Endothelial cell of umbilical vein (primary cell): ENCODE measurements around the gene NTF4. TPM values are rescaled to one million over a fixed set of nuclear protein-coding genes. Genes with fewer than 3 reads are reported as not detected.

ENCODE experiments used
- BruUV-seq: library from RNA; stranded (reverse); fragments of 400-500 nt; replicated peaks from 2 replicates; lab custom pipeline; 2021; lab: Mats Ljungman, UMichigan
- CTCF ChIA-PET: fragments of 300-600, 350-600 bp; sonication (Branson Sonifier 250); formaldehyde crosslinking; loops from one replicate; lab custom pipeline; 2021; ENCODE audit warnings: antibody characterized with exemption, inconsistent platforms; lab: Charles Lee
- POLR2A ChIA-PET: fragments of 300-600, 350-600 bp; sonication (Branson Sonifier 250); formaldehyde crosslinking; loops from one replicate; lab custom pipeline; 2021; ENCODE audit warnings: antibody characterized with exemption, inconsistent platforms; lab: Charles Lee
- DNase-seq: peaks from one replicate; pipeline ENCODE4 v3.0.0-alpha.2; 2011; ENCODE audit warnings: low read depth, low spot score
- FAIRE-seq: peaks from 2 replicates; lab custom pipeline; 2011; peaks lifted over from hg19 to GRCh38; lab: Jason Lieb, UNC
- H2AFZ ChIP-seq: 2 replicates; pipeline ENCODE4 v1.6.0; 2012; ENCODE audit warnings: low read depth, low read length, control low read depth, inconsistent platforms
- H3K27ac ChIP-seq: 2 replicates; pipeline ENCODE4 v1.5.1; 2011; ENCODE audit warnings: low read depth, mild to moderate bottlenecking, control low read depth, low read length, moderate library complexity; ENCODE audit not compliant: insufficient read depth
- H3K27me3 ChIP-seq, 2 experiments: 2 replicates each; pipeline versions ENCODE4 v1.6.0 to v1.6.1; 2011; ENCODE audit warnings: low read length in 2 of 2, mixed read lengths in 1 of 2; ENCODE audit not compliant: control insufficient read depth in 2 of 2, insufficient read depth in 2 of 2
- H3K36me3 ChIP-seq, 2 experiments: 2 replicates in 1 of 2; 3 replicates in 1 of 2; pipeline ENCODE4 v1.5.1; 2011; ENCODE audit warnings: low read length in 2 of 2, mild to moderate bottlenecking in 1 of 2, moderate library complexity in 1 of 2; ENCODE audit not compliant: control insufficient read depth in 2 of 2, insufficient read depth in 2 of 2; ENCODE audit errors: extremely low read depth in 1 of 2
- H3K4me1 ChIP-seq: 3 replicates; pipeline ENCODE4 v1.5.1; 2011; ENCODE audit warnings: mild to moderate bottlenecking, low read length; ENCODE audit not compliant: control insufficient read depth, insufficient read depth; ENCODE audit errors: extremely low read depth
- H3K4me2 ChIP-seq: 2 replicates; pipeline ENCODE4 v1.6.1; 2011; ENCODE audit warnings: low read length, control low read depth, mixed read lengths; ENCODE audit not compliant: insufficient read depth
- H3K4me3 ChIP-seq, 3 experiments: fragments of 200-600 bp in 1 of 3; sonication (generic), shearing (Covaris generic) in 1 of 3; replicated peaks in 1 of 3; 2 replicates each; pipeline ENCODE4 v1.5.1; 2011 to 2016; ENCODE audit warnings: control low read depth in 3 of 3, low read length in 3 of 3, mild to moderate bottlenecking in 2 of 3, inconsistent platforms in 1 of 3, low read depth in 1 of 3, moderate library complexity in 1 of 3; ENCODE audit not compliant: insufficient read depth in 1 of 3
- H3K79me2 ChIP-seq: 2 replicates; pipeline ENCODE4 v1.6.0; 2012; ENCODE audit warnings: low read length, inconsistent platforms; ENCODE audit not compliant: control insufficient read depth, insufficient read depth
- H3K9ac ChIP-seq: replicated peaks from 2 replicates; pipeline ENCODE3; 2011; ENCODE audit warnings: low read length, control low read depth; ENCODE audit not compliant: insufficient read depth; ENCODE audit errors: extremely low read depth
- H3K9me1 ChIP-seq: replicated peaks from 3 replicates; pipeline ENCODE4 v1.6.0; 2011; ENCODE audit warnings: mild to moderate bottlenecking, low read length; ENCODE audit not compliant: control insufficient read depth, insufficient read depth; ENCODE audit errors: extremely low read depth
- H3K9me3 ChIP-seq: replicated peaks from 2 replicates; pipeline ENCODE4 v1.5.1; 2012; ENCODE audit warnings: low read length, inconsistent platforms; ENCODE audit not compliant: control insufficient read depth, insufficient read depth
- H4K20me1 ChIP-seq: replicated peaks from 2 replicates; pipeline ENCODE3; 2011; ENCODE audit warnings: mild to moderate bottlenecking, low read length; ENCODE audit not compliant: control insufficient read depth, insufficient read depth; ENCODE audit errors: extremely low read depth
- EZH2 ChIP-seq: IDR thresholded peaks from 2 replicates; pipeline ENCODE4 v1.6.1; 2012; ENCODE audit warnings: borderline replicate concordance, low read depth, mild to moderate bottlenecking, moderate library complexity, low read length, inconsistent platforms; ENCODE audit not compliant: severe bottlenecking
- GATA2 ChIP-seq: IDR thresholded peaks from 2 replicates; pipeline ENCODE4 v1.7.0; 2011; ENCODE audit warnings: low read depth, mild to moderate bottlenecking, moderate library complexity, mixed read lengths, low read length; ENCODE audit not compliant: insufficient read length, insufficient read depth
- MYC ChIP-seq: IDR thresholded peaks from one replicate; pipeline ENCODE4 v1.6.1; 2011; ENCODE audit warnings: mild to moderate bottlenecking, low read depth, low read length
- POLR2A ChIP-seq: IDR thresholded peaks from 2 replicates; pipeline ENCODE4 v1.6.1; 2012; ENCODE audit warnings: low read depth, mild to moderate bottlenecking, control low read depth, low read length
- dilution Hi-C: fragments of 300-500 bp; cut with MboI; formaldehyde crosslinking; loops from one replicate; pipeline ENCODE4 v1.15.0; 2019; ENCODE audit warnings: low sequenced_read_pairs; ENCODE audit not compliant: extremely low pct_ligation_motif_present
- intact Hi-C: fragments of 100-400 bp; cut with micrococcal nuclease; formaldehyde crosslinking; loops from one replicate; pipeline ENCODE4 v1.10.0; 2022
- polyA plus RNA-seq, 4 experiments: library from polyadenylated mRNA; depleted of rRNA in 3 of 4; stranded (reverse) in 3 of 4; unstranded in 1 of 4; fragments of >200 nt; gene quantifications; 2 replicates each; pipeline versions ENCODE4 v1.2.1 to v1.2.3, GENCODE V29; 2011 to 2012; ENCODE audit warnings: missing spikeins in 1 of 4
- total RNA-seq: library from RNA; stranded (reverse); gene quantifications from 2 replicates; pipeline ENCODE4 v1.2.3, GENCODE V29; 2021
- TF ChIP-seq, protein P1 (sequence below): IDR thresholded peaks from 2 replicates; pipeline ENCODE4 v1.6.1; 2011; ENCODE audit not compliant: insufficient read depth, insufficient read length
- TF ChIP-seq, protein P2 (sequence below), 2 donors: IDR thresholded peaks; 1 replicate in 1 of 2; 2 replicates in 1 of 2; pipeline ENCODE4 v1.5.1; 2011; ENCODE audit warnings: low read length in 2 of 2, mild to moderate bottlenecking in 2 of 2, moderate library complexity in 2 of 2, control low read depth in 1 of 2, inconsistent platforms in 1 of 2, low read depth in 1 of 2; ENCODE audit not compliant: insufficient read depth in 1 of 2; ENCODE audit errors: extremely low read depth in 1 of 2

NTF4 gene
- total and polyA plus RNA-seq, 2 donors (not counting 3 experiments of a cell fraction or from before 2014, with no cell fraction given), result not detected

DNA sequence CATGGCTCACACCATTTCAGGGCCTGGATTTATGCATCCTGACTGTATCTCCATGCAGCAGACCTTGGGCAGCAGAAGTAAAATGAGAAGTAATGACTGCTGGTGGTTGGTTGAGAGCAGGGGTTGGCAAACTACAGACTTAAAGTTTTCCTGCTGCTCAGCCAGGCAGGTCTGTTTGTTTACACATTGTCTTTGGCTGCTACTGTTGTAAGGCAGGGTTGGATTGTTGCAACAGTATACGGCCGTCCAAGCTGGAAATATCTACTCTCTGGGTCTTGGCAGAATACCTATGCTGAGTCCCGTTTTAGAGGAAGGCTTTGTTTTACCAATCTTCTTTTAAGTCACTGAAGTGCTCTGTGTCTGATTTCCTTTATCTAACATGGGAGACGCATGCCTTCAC lies 34.2 kb upstream of the NTF4 start:
- intact Hi-C loops, result loop anchor here (1.0 kb wide), 1 partner anchor 47 kb away; no protein-coding TSS in a partner anchor
- FAIRE-seq, result no peak
- H3K79me2 ChIP-seq, result peaks cover 32% of the 10 kb centered on the region
- H3K4me1 ChIP-seq, result no peaks in the 10 kb centered on the region
- ChIA-PET CTCF (interaction anchor here (1.4 to 6.9 kb wide), 14 partner anchors 7 to 126 kb away, joined by 6 to 164 read pairs (median 20); partner anchors contain the start of genes LIN7B and PPFIA3), POLR2A (no interaction called here)
- no peak for TF ChIP-seq EZH2
- TF ChIP-seq MYC, result no peak
- TF ChIP-seq POLR2A, result no peak
- TF ChIP-seq, protein P1, sequence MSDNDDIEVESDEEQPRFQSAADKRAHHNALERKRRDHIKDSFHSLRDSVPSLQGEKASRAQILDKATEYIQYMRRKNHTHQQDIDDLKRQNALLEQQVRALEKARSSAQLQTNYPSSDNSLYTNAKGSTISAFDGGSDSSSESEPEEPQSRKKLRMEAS, result no peak
- TF ChIP-seq, protein P2, sequence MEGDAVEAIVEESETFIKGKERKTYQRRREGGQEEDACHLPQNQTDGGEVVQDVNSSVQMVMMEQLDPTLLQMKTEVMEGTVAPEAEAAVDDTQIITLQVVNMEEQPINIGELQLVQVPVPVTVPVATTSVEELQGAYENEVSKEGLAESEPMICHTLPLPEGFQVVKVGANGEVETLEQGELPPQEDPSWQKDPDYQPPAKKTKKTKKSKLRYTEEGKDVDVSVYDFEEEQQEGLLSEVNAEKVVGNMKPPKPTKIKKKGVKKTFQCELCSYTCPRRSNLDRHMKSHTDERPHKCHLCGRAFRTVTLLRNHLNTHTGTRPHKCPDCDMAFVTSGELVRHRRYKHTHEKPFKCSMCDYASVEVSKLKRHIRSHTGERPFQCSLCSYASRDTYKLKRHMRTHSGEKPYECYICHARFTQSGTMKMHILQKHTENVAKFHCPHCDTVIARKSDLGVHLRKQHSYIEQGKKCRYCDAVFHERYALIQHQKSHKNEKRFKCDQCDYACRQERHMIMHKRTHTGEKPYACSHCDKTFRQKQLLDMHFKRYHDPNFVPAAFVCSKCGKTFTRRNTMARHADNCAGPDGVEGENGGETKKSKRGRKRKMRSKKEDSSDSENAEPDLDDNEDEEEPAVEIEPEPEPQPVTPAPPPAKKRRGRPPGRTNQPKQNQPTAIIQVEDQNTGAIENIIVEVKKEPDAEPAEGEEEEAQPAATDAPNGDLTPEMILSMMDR (IDR thresholded peaks at IDR 0.05; ENCODE audit: extremely low read depth in 1 of 2, insufficient read depth in 1 of 2, low read depth in 1 of 2, low read length in 2 of 2), result no peak
- no peak for TF ChIP-seq GATA2
- H3K9ac ChIP-seq, result no peak overlapping the region
- no peak overlapping the region for H2AFZ ChIP-seq
- H3K27ac ChIP-seq, result no peak overlapping the region
- no peak overlapping the region for H3K4me3 ChIP-seq
- H4K20me1 ChIP-seq, result peaks cover 3% of the 10 kb centered on the region
- no peaks in the 10 kb centered on the region for H3K9me1 ChIP-seq
- H3K4me2 ChIP-seq, result no peak overlapping the region
- no peaks in the 10 kb centered on the region for H3K9me3 ChIP-seq
- DNase-seq, result no peak
- H3K36me3 ChIP-seq, result peaks cover 33 to 55% of the 10 kb centered on the region in 2 experiments
- no TSS peak for BruUV-seq
- H3K27me3 ChIP-seq, result no peaks in the 10 kb centered on the region
- dilution Hi-C loops, result no loop called here
